Caco-2 (cell line): ENCODE results near the gene FKBP1A. TPM values are rescaled to one million over a fixed set of nuclear protein-coding genes. Genes with fewer than 3 reads are reported as not detected.

Source experiments
- BruUV-seq: library from RNA; stranded (reverse); fragments of 400-500 nt; replicated peaks from 2 replicates; lab custom pipeline; 2021; lab: Mats Ljungman, UMichigan
- CTCF ChIA-PET: fragments of 300-600 bp; sonication (Branson Sonifier 250); formaldehyde crosslinking; loops from one replicate; lab custom pipeline; 2022; ENCODE audit warnings: antibody characterized with exemption; lab: Charles Lee
- POLR2A ChIA-PET: fragments of 300-600 bp; sonication (Branson Sonifier 250); formaldehyde crosslinking; loops from one replicate; lab custom pipeline; 2022; ENCODE audit warnings: antibody characterized with exemption; lab: Charles Lee
- DNase-seq, 2 experiments: peaks; one replicate each; pipeline versions ENCODE4 v3.0.0 to v3.0.0-alpha.2; 2020 to 2022
- H3K27me3 ChIP-seq: replicated peaks from 2 replicates; pipeline ENCODE4 v1.6.0; 2011; ENCODE audit warnings: low read length; ENCODE audit not compliant: control insufficient read depth, insufficient read depth
- H3K36me3 ChIP-seq: 2 replicates; pipeline ENCODE4 v1.5.1; 2011; ENCODE audit warnings: low read length; ENCODE audit not compliant: control insufficient read depth, insufficient read depth
- H3K4me1 ChIP-seq: fragments of 250-450 bp; sonication (Bioruptor Pico); 2 replicates; pipeline ENCODE4 v1.5.1; 2020; ENCODE audit warnings: mild to moderate bottlenecking
- H3K4me3 ChIP-seq: 2 replicates; pipeline ENCODE4 v1.5.1; 2011; ENCODE audit warnings: low read depth, mild to moderate bottlenecking, control low read depth, low read length
- H3K9me3 ChIP-seq: fragments of 250-450 bp; sonication (Bioruptor Pico); 2 replicates; pipeline ENCODE4 v1.5.1; 2020; ENCODE audit warnings: mild to moderate bottlenecking, moderate library complexity
- H3K27ac Mint-ChIP-seq: one replicate; pipeline ENCODE4 v1.8.0; 2022; ENCODE audit warnings: mixed read lengths; ENCODE audit not compliant: unreplicated experiment
- H3K27me3 Mint-ChIP-seq: one replicate; pipeline ENCODE4 v1.8.0; 2022; ENCODE audit warnings: mixed read lengths; ENCODE audit not compliant: insufficient read depth, unreplicated experiment
- H3K36me3 Mint-ChIP-seq: one replicate; pipeline ENCODE4 v1.8.0; 2022; ENCODE audit warnings: mild to moderate bottlenecking, mixed read lengths; ENCODE audit not compliant: insufficient read depth, unreplicated experiment
- H3K4me1 Mint-ChIP-seq: one replicate; pipeline ENCODE4 v1.8.0; 2022; ENCODE audit warnings: low read depth, mixed read lengths; ENCODE audit not compliant: unreplicated experiment
- H3K4me3 Mint-ChIP-seq: one replicate; pipeline ENCODE4 v1.8.0; 2022; ENCODE audit warnings: mild to moderate bottlenecking, moderate library complexity, mixed read lengths; ENCODE audit not compliant: unreplicated experiment
- H3K9me3 Mint-ChIP-seq: one replicate; pipeline ENCODE4 v1.8.0; 2022; ENCODE audit warnings: mixed read lengths; ENCODE audit not compliant: unreplicated experiment
- intact Hi-C: fragments of 100-400 bp; cut with micrococcal nuclease; formaldehyde crosslinking; loops from one replicate; pipeline ENCODE4 v1.10.0; 2022; ENCODE audit not compliant: unreplicated experiment
- total RNA-seq: library from RNA; stranded (reverse); gene quantifications from 2 replicates; pipeline ENCODE4 v1.2.3, GENCODE V29; 2022
- TF ChIP-seq, protein P1 (sequence below), 2 experiments: fragments of 200-600 bp in 1 of 2; IDR thresholded peaks; 1 replicate in 1 of 2; 2 replicates in 1 of 2; pipeline versions ENCODE4 v1.5.1 to v1.8.0; 2011 to 2022; ENCODE audit warnings: antibody characterized with exemption in 1 of 2, control low read depth in 1 of 2, inconsistent platforms in 1 of 2, low read depth in 1 of 2, low read length in 1 of 2, mild to moderate bottlenecking in 1 of 2, moderate library complexity in 1 of 2; ENCODE audit not compliant: insufficient read depth in 1 of 2, severe bottlenecking in 1 of 2, unreplicated experiment in 1 of 2

FKBP1A gene
- total RNA-seq, 1 experiment from 2014 or later, result 220 TPM

DNA sequence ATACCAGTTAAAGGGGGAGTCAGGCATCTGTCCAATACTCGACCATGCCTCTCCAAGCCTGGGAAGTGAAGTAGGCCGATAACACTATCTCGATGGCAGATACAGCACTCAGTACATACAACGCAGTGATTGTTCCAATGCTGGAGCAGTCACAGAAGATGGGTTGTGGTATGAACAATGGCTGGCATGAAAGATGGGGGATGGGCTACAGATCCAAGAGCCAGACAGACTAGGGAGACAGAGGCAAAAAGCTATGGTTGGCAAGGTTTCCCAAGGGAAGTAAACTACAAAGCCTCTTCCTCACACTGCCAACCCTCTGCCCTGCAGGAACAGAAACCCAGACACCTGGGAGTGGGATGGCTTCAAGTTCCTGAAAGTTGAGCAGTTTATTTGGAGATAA lies 19.2 kb downstream of the FKBP1A start:
- H3K4me1 ChIP-seq, result peaks cover 9% of the 10 kb centered on the region; the same call in 1 of the 2 replicates
- Mint-ChIP-seq H3K4me1 (peaks cover 7% of the 10 kb centered on the region), H3K27ac (no peak overlapping the region), H3K27me3 (no peaks in the 10 kb centered on the region), H3K9me3 (no peaks in the 10 kb centered on the region), H3K36me3 (peaks cover 51% of the 10 kb centered on the region), H3K4me3 (no peak overlapping the region)
- intact Hi-C loops, result no loop called here
- BruUV-seq, result no TSS peak
- CTCF ChIA-PET, result no interaction called here
- H3K36me3 ChIP-seq, result peaks cover 3% of the 10 kb centered on the region; the same call in 1 of the 2 replicates
- H3K4me3 ChIP-seq, result no peak overlapping the region
- TF ChIP-seq, protein P1, sequence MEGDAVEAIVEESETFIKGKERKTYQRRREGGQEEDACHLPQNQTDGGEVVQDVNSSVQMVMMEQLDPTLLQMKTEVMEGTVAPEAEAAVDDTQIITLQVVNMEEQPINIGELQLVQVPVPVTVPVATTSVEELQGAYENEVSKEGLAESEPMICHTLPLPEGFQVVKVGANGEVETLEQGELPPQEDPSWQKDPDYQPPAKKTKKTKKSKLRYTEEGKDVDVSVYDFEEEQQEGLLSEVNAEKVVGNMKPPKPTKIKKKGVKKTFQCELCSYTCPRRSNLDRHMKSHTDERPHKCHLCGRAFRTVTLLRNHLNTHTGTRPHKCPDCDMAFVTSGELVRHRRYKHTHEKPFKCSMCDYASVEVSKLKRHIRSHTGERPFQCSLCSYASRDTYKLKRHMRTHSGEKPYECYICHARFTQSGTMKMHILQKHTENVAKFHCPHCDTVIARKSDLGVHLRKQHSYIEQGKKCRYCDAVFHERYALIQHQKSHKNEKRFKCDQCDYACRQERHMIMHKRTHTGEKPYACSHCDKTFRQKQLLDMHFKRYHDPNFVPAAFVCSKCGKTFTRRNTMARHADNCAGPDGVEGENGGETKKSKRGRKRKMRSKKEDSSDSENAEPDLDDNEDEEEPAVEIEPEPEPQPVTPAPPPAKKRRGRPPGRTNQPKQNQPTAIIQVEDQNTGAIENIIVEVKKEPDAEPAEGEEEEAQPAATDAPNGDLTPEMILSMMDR (IDR thresholded peaks at IDR 0.05; ENCODE audit: insufficient read depth in 1 of 2, low read depth in 1 of 2, low read length in 1 of 2, severe bottlenecking in 1 of 2, unreplicated experiment in 1 of 2), result no peak
- H3K9me3 ChIP-seq, result no peaks in the 10 kb centered on the region
- POLR2A ChIA-PET, result no interaction called here
- no peak for DNase-seq
- H3K27me3 ChIP-seq, result no peaks in the 10 kb centered on the region

DNA sequence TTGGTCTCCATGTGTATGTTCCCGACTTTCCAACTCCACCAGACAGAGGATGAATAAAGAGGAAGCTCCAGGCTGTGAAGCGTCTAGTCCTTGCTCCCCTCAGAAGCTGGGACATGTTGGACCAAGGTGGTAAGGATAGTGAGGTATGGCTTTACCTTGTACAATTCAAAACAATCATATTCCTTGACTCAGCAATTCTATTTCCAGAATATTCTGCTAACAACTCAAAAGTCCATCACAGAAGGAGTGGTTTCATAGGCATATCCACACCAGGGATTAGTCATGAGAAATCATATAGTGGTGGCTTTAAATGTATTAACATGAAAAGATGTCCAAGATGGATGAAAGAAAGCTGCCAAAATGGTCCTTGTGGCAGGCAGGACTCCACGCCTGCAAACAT lies 19.8 kb downstream of the FKBP1A start:
- no peaks in the 10 kb centered on the region for H3K9me3 Mint-ChIP-seq
- TF ChIP-seq, protein P1 (IDR thresholded peaks at IDR 0.05; ENCODE audit: insufficient read depth in 1 of 2, low read depth in 1 of 2, low read length in 1 of 2, severe bottlenecking in 1 of 2, unreplicated experiment in 1 of 2), result no peak
- Histone ChIP-seq H3K27me3 (no peaks in the 10 kb centered on the region), H3K9me3 (no peaks in the 10 kb centered on the region), H3K4me1 (0 out of 2 replicates have a peak, but pooled peaks cover 4% of the 10 kb centered on the region), H3K4me3 (no peak overlapping the region), H3K36me3 (peaks cover 3% of the 10 kb centered on the region; the same call in 1 of the 2 replicates)
- intact Hi-C loops, result no loop called here
- no peak overlapping the region for H3K27ac Mint-ChIP-seq
- DNase-seq, result no peak
- H3K27me3 Mint-ChIP-seq, result no peaks in the 10 kb centered on the region
- H3K4me1 Mint-ChIP-seq, result peaks cover 7% of the 10 kb centered on the region
- peaks cover 57% of the 10 kb centered on the region for H3K36me3 Mint-ChIP-seq
- no peak overlapping the region for H3K4me3 Mint-ChIP-seq
- ChIA-PET POLR2A (no interaction called here), CTCF (no interaction called here)
- no TSS peak for BruUV-seq

DNA sequence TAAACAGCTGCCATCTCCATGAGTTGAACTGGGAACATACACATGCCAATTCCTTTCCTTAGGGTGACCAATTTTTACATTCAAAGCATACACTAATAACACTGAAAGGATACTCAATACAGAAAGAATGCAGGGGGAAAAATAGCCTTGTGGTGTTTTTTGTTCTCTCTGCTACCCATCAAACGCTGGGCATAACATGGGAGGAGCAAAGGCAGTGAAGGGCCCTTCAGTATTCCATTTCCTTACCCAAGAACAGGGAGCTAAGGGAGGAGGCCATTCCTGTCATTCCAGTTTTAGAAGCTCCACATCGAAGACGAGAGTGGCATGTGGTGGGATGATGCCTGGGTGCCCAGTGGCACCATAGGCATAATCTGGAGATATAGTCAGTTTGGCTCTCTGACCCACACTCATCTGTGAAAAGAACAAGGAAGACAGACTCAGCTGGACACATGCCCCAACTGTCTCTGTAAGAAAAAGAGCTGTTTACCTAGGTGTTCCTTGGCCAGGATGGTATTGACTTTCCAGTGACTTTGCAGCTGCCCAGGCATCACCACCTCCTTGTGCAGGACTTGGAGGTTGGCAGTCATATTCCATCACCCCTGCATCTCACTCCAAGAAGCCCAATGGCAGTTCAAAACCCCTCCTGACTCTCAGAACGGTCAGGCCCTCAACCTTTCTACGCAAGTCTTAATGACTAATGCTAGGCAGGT lies 20.9 kb downstream of the FKBP1A start:
- Mint-ChIP-seq H3K27me3 (no peaks in the 10 kb centered on the region), H3K9me3 (peaks cover 6% of the 10 kb centered on the region), H3K4me1 (peaks cover 9% of the 10 kb centered on the region), H3K36me3 (peaks cover 60% of the 10 kb centered on the region), H3K27ac (no peak overlapping the region), H3K4me3 (no peak overlapping the region)
- POLR2A ChIA-PET, result no interaction called here
- no peak for DNase-seq
- Histone ChIP-seq H3K27me3 (no peaks in the 10 kb centered on the region), H3K4me1 (no peaks in the 10 kb centered on the region), H3K9me3 (no peaks in the 10 kb centered on the region), H3K4me3 (no peak overlapping the region), H3K36me3 (peaks cover 3% of the 10 kb centered on the region; the same call in 1 of the 2 replicates)
- intact Hi-C loops, result no loop called here
- CTCF ChIA-PET, result no interaction called here
- no TSS peak for BruUV-seq
- TF ChIP-seq, protein P1 (IDR thresholded peaks at IDR 0.05; ENCODE audit: insufficient read depth in 1 of 2, low read depth in 1 of 2, low read length in 1 of 2, severe bottlenecking in 1 of 2, unreplicated experiment in 1 of 2), result no peak
